GM10248 (cell line): Measurements from ENCODE around the gene SARNP.

Source experiments
- CTCF ChIA-PET: fragments of 300-600 bp; sonication (Branson Sonifier 250); formaldehyde crosslinking; extraction: SDS; loops from one replicate; lab custom pipeline; 2021; ENCODE audit warnings: antibody characterized with exemption; lab: Yijun Ruan, JAX
- POLR2A ChIA-PET: fragments of 350-650 bp; sonication (Branson Sonifier 250); formaldehyde crosslinking; extraction: SDS; loops from one replicate; lab custom pipeline; 2020; ENCODE audit warnings: antibody characterized with exemption; lab: Yijun Ruan, JAX
- DNase-seq: peaks from one replicate; pipeline ENCODE4 v3.0.0; 2012; ENCODE audit errors: extremely low spot score
- CTCF ChIP-seq: IDR thresholded peaks from 2 replicates; pipeline ENCODE4 v1.5.1; 2012; ENCODE audit warnings: mild to moderate bottlenecking, low read depth; ENCODE audit errors: extremely low read depth, missing control alignments, control extremely low read depth

The SARNP gene

GRCh38 chr12:55795950-55796349, 21.6 kb downstream of the SARNP start:
- no peak for TF ChIP-seq CTCF
- ChIA-PET POLR2A (interaction anchor here (2.6 kb wide), 1 partner anchor 22 kb away, joined by 6 read pairs; the partner anchor contains the start of genes ORMDL2 and SARNP), CTCF (interaction anchor here (1.0 to 2.5 kb wide), 15 partner anchors 10 to 229 kb away, joined by 3 to 7 read pairs (median 4); partner anchors contain the start of genes ORMDL2 and SARNP)
- DNase-seq, result no peak

GRCh38 chr12:55789893-55790292, 27.6 kb downstream of the SARNP start:
- no peak for DNase-seq
- TF ChIP-seq CTCF, result no peak
- POLR2A ChIA-PET, result no interaction called here
- CTCF ChIA-PET, result interaction anchor here (2.4 kb wide), 1 partner anchor 51 kb away, joined by 9 read pairs; no protein-coding TSS in a partner anchor

GRCh38 chr12:55789171-55789570, 28.4 kb downstream of the SARNP start:
- no peak for TF ChIP-seq CTCF
- ChIA-PET POLR2A (no interaction called here), CTCF (interaction anchor here (1.2 to 2.4 kb wide), 3 partner anchors 10 to 51 kb away, joined by 3 to 9 read pairs (median 6); no protein-coding TSS in a partner anchor)
- no peak for DNase-seq

DNA sequence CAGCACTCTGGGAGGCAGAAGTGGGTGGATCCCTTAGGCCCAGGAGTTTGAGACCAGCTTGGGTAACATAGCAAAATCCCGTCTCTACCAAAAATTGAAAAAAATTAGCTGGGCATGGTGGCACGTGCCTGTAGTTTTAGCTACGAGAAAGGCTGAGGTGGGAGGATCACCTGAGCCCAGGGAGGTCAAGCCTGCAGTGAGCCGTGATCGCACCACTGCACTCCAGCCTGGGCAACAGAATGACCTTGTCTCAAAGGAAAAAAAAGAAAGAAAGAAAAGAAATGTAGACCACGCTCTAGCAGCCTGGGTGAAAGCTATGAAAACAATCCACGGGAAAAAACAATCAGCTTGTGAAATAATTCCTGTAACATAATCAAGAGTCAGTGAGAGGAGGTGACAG, 29.0 kb downstream of the SARNP start:
- DNase-seq, result no peak
- no peak for TF ChIP-seq CTCF
- ChIA-PET POLR2A (no interaction called here), CTCF (interaction anchor here (1.2 to 2.0 kb wide), 2 partner anchors 9 to 15 kb away, joined by 3 to 6 read pairs; no protein-coding TSS in a partner anchor)

DNA sequence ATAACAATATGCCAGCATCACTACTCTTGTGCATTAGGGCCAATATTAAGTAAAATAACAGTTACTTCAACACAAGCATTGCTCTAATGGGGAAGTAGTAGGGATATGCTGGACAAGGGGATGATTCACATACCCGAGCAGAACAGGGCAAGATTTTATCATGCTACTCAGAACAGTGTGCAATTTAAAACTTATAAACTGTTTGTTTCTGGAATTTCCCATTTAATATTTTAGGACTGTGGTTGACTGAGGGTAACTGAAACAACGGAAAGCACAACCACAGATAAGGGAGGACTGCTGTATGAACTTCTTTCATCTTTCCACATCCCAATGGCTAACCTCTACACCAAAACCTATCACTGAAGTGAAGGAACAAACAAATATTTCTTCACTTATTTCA, 36.8 kb downstream of the SARNP start:
- no peak for DNase-seq
- POLR2A ChIA-PET, result interaction anchor here (0.7 kb wide), 1 partner anchor 177 kb away, joined by 5 read pairs; no protein-coding TSS in a partner anchor
- CTCF ChIA-PET, result interaction anchor here (1.1 to 3.3 kb wide), 7 partner anchors 8 to 159 kb away, joined by 3 to 11 read pairs (median 4); no protein-coding TSS in a partner anchor
- TF ChIP-seq CTCF, result no peak

- no peak for DNase-seq
- ChIA-PET POLR2A (no interaction called here), CTCF (interaction anchor here (1.5 to 1.8 kb wide), 2 partner anchors 17 to 39 kb away, joined by 3 to 6 read pairs; no protein-coding TSS in a partner anchor)
- TF ChIP-seq CTCF, result no peak
Observed at GRCh38 chr12:55777856-55778255, 39.7 kb downstream of the SARNP start.
